Esophagus muscularis mucosa (tissue), 4 donors: Measurements from ENCODE around the gene GRIK5. TPM values are rescaled to one million over a fixed set of nuclear protein-coding genes. Genes with fewer than 3 reads are reported as not detected.
"Not testable (repeated sequence)": the region's sequence is repeated elsewhere in the genome, so short reads cannot be mapped to it uniquely, and the experiment has no call there.

Source experiments
- DNase-seq: peaks from one replicate; pipeline ENCODE4 v3.0.0-alpha.2; 2017; ENCODE audit errors: extremely low spot score
- H3K27ac ChIP-seq, 4 donors: fragments of 200-600 bp; sonication (generic); replicated peaks in 1 of 4; 1 replicate in 3 of 4; 2 replicates in 1 of 4; pipeline ENCODE4 v1.5.1; 2016 to 2019; ENCODE audit warnings: mild to moderate bottlenecking in 1 of 4
- H3K27me3 ChIP-seq, 4 donors: fragments of 200-600 bp; sonication (generic); one replicate each; pipeline versions ENCODE4 v1.5.1 to v1.6.0; 2016 to 2019
- H3K36me3 ChIP-seq, 4 donors: fragments of 200-600 bp; sonication (generic); one replicate each; pipeline ENCODE4 v1.5.1; 2016 to 2019
- H3K4me1 ChIP-seq, 4 donors: fragments of 200-600 bp; sonication (generic); one replicate each; pipeline ENCODE4 v1.5.1; 2016 to 2019
- H3K4me3 ChIP-seq, 4 donors: fragments of 200-600 bp; sonication (generic); 1 replicate in 2 of 4; 2 replicates in 2 of 4; pipeline ENCODE4 v1.5.1; 2016 to 2019; ENCODE audit warnings: mild to moderate bottlenecking in 4 of 4, moderate library complexity in 1 of 4
- H3K9me3 ChIP-seq, 4 donors: fragments of 200-600 bp; sonication (generic); 1 replicate in 3 of 4; 2 replicates in 1 of 4; pipeline ENCODE4 v1.5.1; 2016 to 2019
- EP300 ChIP-seq: sonication (generic); formaldehyde crosslinking; IDR thresholded peaks from one replicate; pipeline ENCODE4 v1.6.1; 2017; ENCODE audit warnings: antibody characterized with exemption
- POLR2A ChIP-seq: fragments of 450-650 bp; IDR thresholded peaks from one replicate; pipeline ENCODE4 v1.6.1; 2017; ENCODE audit warnings: antibody characterized with exemption, moderate library complexity, mild to moderate bottlenecking, low read depth
- POLR2AphosphoS5 ChIP-seq, 2 donors: sonication (generic); formaldehyde crosslinking; IDR thresholded peaks; one replicate each; pipeline ENCODE4 v1.6.1; 2017; ENCODE audit warnings: antibody characterized with exemption in 2 of 2
- WGBS: methylation state at CpG from one replicate; pipeline ENCODE4 v1.1.5; 2018; 5-methylcytosine and 5-hydroxymethylcytosine counted together
- intact Hi-C: fragments of 100-400 bp; cut with DNase I; formaldehyde crosslinking; loops from one replicate; pipeline ENCODE4 v1.15.1; 2023
- total RNA-seq, 4 donors: library from RNA; depleted of rRNA; stranded (reverse); fragments of >200 nt; gene quantifications; one replicate each; pipeline versions ENCODE4 v1.1.0 to v1.2.1, GENCODE V29; 2016
- TF ChIP-seq, protein P1 (sequence below), 3 experiments: fragments of 200-600 bp in 2 of 3; fragments of 450-650 bp in 1 of 3; sonication (generic) in 2 of 3; IDR thresholded peaks; one replicate each; pipeline ENCODE4 v1.5.1; 2017 to 2019; ENCODE audit warnings: antibody characterized with exemption in 3 of 3, mild to moderate bottlenecking in 2 of 3, moderate library complexity in 1 of 3

The GRIK5 gene
- total RNA-seq, 4 donors from 2014 or later: 8.6 to 27.6 (median 13.8) TPM

DNA sequence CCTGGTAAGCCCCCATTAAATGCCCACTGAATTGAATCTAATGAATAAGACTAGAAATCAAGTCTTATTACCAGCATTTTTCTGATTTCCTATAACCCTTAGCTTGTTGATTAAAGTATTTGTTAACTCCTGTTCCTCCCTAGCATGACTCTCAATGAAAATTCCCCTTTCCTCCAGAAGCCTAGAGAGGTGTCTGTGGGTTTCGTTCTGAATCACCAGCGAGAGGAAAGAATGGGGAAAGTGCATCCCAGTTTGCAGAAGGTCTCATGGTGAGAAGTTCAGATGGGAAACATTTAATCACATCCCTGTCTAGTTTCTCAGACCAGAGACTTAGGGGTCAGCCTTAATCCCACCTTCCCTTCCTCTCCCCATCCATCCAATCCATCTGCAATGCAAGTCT is 35.4 kb upstream of the GRIK5 start:
- Histone ChIP-seq H3K27ac (no peak overlapping the region), H3K36me3 (no peaks in the 10 kb centered on the region), H3K4me1 (peaks cover 0 to 6% (median 3%) of the 10 kb centered on the region in 4 donors), H3K4me3 (no peak overlapping the region), H3K9me3 (no peaks in the 10 kb centered on the region), H3K27me3 (peaks cover 0 to 39% (median 3%) of the 10 kb centered on the region in 4 donors)
- intact Hi-C loops: no loop called here
- TF ChIP-seq, protein P1, sequence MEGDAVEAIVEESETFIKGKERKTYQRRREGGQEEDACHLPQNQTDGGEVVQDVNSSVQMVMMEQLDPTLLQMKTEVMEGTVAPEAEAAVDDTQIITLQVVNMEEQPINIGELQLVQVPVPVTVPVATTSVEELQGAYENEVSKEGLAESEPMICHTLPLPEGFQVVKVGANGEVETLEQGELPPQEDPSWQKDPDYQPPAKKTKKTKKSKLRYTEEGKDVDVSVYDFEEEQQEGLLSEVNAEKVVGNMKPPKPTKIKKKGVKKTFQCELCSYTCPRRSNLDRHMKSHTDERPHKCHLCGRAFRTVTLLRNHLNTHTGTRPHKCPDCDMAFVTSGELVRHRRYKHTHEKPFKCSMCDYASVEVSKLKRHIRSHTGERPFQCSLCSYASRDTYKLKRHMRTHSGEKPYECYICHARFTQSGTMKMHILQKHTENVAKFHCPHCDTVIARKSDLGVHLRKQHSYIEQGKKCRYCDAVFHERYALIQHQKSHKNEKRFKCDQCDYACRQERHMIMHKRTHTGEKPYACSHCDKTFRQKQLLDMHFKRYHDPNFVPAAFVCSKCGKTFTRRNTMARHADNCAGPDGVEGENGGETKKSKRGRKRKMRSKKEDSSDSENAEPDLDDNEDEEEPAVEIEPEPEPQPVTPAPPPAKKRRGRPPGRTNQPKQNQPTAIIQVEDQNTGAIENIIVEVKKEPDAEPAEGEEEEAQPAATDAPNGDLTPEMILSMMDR (IDR thresholded peaks at IDR 0.05): no peak
- TF ChIP-seq POLR2AphosphoS5 (IDR thresholded peaks at IDR 0.05) (no peak), POLR2A (no peak), EP300 (no peak)
- no peak for DNase-seq
- WGBS: 69% methylated on average over 2 of the region's 2 CpGs

- TF ChIP-seq POLR2A (no peak), EP300 (no peak), POLR2AphosphoS5 (IDR thresholded peaks at IDR 0.05) (no peak)
- TF ChIP-seq, protein P1 (IDR thresholded peaks at IDR 0.05): no peak
- intact Hi-C loops: no loop called here
- Histone ChIP-seq H3K9me3 (no peaks in the 10 kb centered on the region), H3K4me1 (no peaks in the 10 kb centered on the region), H3K27ac (no peak overlapping the region), H3K4me3 (no peak overlapping the region), H3K36me3 (no peaks in the 10 kb centered on the region), H3K27me3 (peaks cover 0 to 24% (median 3%) of the 10 kb centered on the region in 4 donors)
- WGBS: 90% methylated on average over 2 of the region's 2 CpGs
- DNase-seq: no peak
These were observed 32.9 kb upstream of the GRIK5 start for GRCh38 chr19:42102877-42103276.

DNA sequence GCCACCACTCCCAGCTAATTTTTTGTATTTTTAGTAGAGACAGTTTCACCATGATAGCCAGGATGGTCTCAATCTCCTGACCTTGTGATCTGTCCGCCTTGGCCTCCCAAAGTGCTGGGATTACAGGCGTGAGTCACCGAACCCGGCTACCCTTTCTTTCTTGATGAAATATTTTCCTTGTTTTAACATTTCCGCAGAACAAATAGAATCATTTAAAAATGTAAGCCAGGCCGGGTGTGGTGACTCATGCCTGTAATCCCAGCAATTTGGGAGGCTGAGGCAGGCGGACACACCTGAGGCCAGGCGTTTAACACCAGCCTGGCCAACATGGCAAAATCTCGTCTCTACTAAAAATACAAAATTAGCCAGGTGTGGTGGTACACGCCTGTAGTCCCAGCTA is 30.2 kb upstream of the GRIK5 start:
- WGBS: 98% methylated on average over 10 of the region's 10 CpGs
- peaks cover 0 to 15% (median 2%) of the 10 kb centered on the region in 4 donors for H3K27me3 ChIP-seq
- H3K9me3 ChIP-seq, H3K4me3 ChIP-seq, H3K36me3 ChIP-seq, DNase-seq, H3K27ac ChIP-seq, intact Hi-C loops: not testable (repeated sequence)
- peaks cover 6 to 13% (median 13%) of the 10 kb centered on the region in 4 donors for H3K4me1 ChIP-seq

GRCh38 chr19:42099336-42099925 is 29.4 kb upstream of the GRIK5 start:
- no peaks in the 10 kb centered on the region for H3K9me3 ChIP-seq
- no peak for DNase-seq
- H3K4me1 ChIP-seq: peaks cover 6 to 22% (median 20%) of the 10 kb centered on the region in 4 donors
- 77% methylated on average over 6 of the region's 6 CpGs for WGBS
- H3K27me3 ChIP-seq: peaks cover 0 to 8% (median 2%) of the 10 kb centered on the region in 4 donors
- H3K27ac ChIP-seq: no peak overlapping the region
- intact Hi-C loops: no loop called here
- TF ChIP-seq, protein P1 (IDR thresholded peaks at IDR 0.05): no peak
- no peak overlapping the region for H3K4me3 ChIP-seq
- H3K36me3 ChIP-seq: peaks cover 0 to 3% (median 0%) of the 10 kb centered on the region in 4 donors

DNA sequence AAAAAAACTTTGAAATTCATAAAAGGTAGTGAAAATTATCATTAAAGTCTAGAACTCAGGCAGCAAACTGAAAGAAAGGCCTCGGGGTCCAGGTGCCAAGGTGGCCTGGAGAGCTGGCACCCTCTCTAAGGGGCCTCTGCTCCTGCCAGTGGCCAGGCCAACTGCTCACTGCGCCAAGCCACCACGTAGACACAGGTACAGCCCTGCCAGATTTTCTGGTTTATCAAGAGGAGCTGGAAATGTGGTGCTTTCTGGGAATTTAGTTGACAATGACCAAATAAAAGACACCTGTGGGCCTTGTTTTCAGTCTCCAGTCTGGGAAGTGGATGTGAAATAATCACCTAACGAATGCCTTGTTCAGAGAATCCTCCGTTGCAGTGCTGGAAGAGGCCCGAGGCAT is 28.8 kb upstream of the GRIK5 start:
- intact Hi-C loops: no loop called here
- peaks cover 0 to 8% (median 2%) of the 10 kb centered on the region in 4 donors for H3K27me3 ChIP-seq
- peaks cover 0 to 3% (median 0%) of the 10 kb centered on the region in 4 donors for H3K36me3 ChIP-seq
- 89% methylated on average over 6 of the region's 6 CpGs for WGBS
- no peaks in the 10 kb centered on the region for H3K9me3 ChIP-seq
- no peak for TF ChIP-seq POLR2A
- TF ChIP-seq POLR2AphosphoS5 (IDR thresholded peaks at IDR 0.05): no peak
- TF ChIP-seq EP300: no peak
- TF ChIP-seq, protein P1 (IDR thresholded peaks at IDR 0.05): no peak
- peaks cover 6 to 28% (median 26%) of the 10 kb centered on the region in 4 donors for H3K4me1 ChIP-seq
- no peak overlapping the region for H3K27ac ChIP-seq
- DNase-seq: no peak
- H3K4me3 ChIP-seq: no peak overlapping the region
